22Rv1 (cell line): ENCODE data around the gene IVD.

Source experiments
- ZFX ChIP-seq: fragments of 450-650 bp; IDR thresholded peaks from 2 replicates; pipeline ENCODE4 v1.6.1; 2017; ENCODE audit warnings: antibody characterized with exemption, borderline replicate concordance
- TF ChIP-seq, protein P1 (sequence below): fragments of 450-650 bp; IDR thresholded peaks from 2 replicates; pipeline ENCODE4 v1.5.1; 2017; ENCODE audit warnings: mild to moderate bottlenecking

GRCh38 chr15:40355976-40356585, 49.5 kb upstream of the IVD start:
- TF ChIP-seq, protein P1, sequence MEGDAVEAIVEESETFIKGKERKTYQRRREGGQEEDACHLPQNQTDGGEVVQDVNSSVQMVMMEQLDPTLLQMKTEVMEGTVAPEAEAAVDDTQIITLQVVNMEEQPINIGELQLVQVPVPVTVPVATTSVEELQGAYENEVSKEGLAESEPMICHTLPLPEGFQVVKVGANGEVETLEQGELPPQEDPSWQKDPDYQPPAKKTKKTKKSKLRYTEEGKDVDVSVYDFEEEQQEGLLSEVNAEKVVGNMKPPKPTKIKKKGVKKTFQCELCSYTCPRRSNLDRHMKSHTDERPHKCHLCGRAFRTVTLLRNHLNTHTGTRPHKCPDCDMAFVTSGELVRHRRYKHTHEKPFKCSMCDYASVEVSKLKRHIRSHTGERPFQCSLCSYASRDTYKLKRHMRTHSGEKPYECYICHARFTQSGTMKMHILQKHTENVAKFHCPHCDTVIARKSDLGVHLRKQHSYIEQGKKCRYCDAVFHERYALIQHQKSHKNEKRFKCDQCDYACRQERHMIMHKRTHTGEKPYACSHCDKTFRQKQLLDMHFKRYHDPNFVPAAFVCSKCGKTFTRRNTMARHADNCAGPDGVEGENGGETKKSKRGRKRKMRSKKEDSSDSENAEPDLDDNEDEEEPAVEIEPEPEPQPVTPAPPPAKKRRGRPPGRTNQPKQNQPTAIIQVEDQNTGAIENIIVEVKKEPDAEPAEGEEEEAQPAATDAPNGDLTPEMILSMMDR = no peak
- TF ChIP-seq ZFX = no peak
